ENCODE measurements around the gene ZNF436.

The ZNF436 gene

DNA sequence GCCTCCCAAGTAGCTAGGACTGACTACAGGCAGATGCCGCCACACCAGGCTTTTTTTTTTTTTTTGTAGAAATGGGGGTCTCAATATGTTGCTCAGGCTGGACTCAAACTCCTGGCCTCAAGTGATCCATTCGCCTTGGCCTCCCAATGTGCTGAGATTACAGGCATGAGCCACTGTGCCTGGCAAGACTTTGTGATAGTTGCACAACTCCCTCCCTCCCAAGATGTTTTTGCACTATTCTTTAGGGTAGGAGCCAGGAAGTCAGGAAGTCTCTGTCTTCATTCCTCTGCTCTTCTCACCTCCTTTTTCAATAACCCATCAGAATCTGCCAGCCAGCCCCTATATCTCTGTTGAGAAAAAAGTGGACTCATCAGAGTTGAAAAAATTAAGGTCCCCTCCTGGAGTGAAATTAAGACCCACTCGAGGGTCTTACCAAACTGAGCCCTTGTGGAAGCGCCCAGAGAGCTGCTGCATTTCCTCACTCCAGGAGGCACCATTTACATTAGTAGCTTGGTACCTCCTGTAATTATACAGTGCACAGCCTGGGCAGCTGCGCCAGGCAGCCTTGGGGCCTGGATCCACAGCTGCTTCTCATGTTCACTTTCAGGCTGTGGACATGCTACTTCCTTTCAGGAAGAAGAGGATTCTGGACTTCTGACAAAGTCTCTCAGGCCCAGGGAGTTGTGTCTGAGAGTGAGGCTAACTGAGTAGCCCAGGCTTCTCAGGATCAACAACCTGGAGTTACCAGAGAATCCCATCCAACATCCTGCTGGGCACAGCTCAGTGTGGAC, 30.9 kb upstream of the ZNF436 start:
- no peaks in the 10 kb centered on the region for H3K9me3 ChIP-seq (ENCODE audit: insufficient read depth, low read length)
- TF ChIP-seq CTCF (IDR thresholded peaks at IDR 0.05; ENCODE audit: insufficient read depth, low read length, poor library complexity, severe bottlenecking) (no peak), EZH2phosphoT487 (conservative IDR thresholded peaks at IDR 0.05; ENCODE audit: low read length) (no peak)

GRCh38 chr1:23399229-23399628, 29.6 kb upstream of the ZNF436 start:
- H3K9me3 ChIP-seq (ENCODE audit: insufficient read depth, low read length): no peaks in the 10 kb centered on the region
- no peaks in the 10 kb centered on the region for H3K27me3 ChIP-seq (ENCODE audit: low read length)
- no peak overlapping the region for H3K9ac ChIP-seq (ENCODE audit: low read length)
- no peak overlapping the region for H2AFZ ChIP-seq (ENCODE audit: low read depth, low read length, severe bottlenecking)
- H3K4me2 ChIP-seq (ENCODE audit: low read depth, low read length, poor library complexity, severe bottlenecking): no peak overlapping the region
- no peaks in the 10 kb centered on the region for H3K9me2 ChIP-seq (replicated peaks; ENCODE audit: insufficient read depth, low read length)
- H3K4me3 ChIP-seq (ENCODE audit: insufficient read depth, low read length, poor library complexity, severe bottlenecking): no peak overlapping the region
- H3K27ac ChIP-seq (ENCODE audit: low read depth, low read length): no peak overlapping the region
- H3K36me3 ChIP-seq (ENCODE audit: low read length): no peaks in the 10 kb centered on the region
- no peaks in the 10 kb centered on the region for H3F3A ChIP-seq (ENCODE audit: insufficient read depth)
- no peaks in the 10 kb centered on the region for H3K79me2 ChIP-seq (ENCODE audit: insufficient read depth, low read length)
- no peaks in the 10 kb centered on the region for H4K20me1 ChIP-seq (ENCODE audit: low read depth, low read length)
- TF ChIP-seq EZH2phosphoT487 (conservative IDR thresholded peaks at IDR 0.05; ENCODE audit: low read length) (no peak), CTCF (IDR thresholded peaks at IDR 0.05; ENCODE audit: insufficient read depth, low read length, poor library complexity, severe bottlenecking) (no peak)

More for the DNA sequence above, 30.9 kb upstream of the ZNF436 start:
- Histone ChIP-seq H3K36me3 (ENCODE audit: low read length) (no peaks in the 10 kb centered on the region), H2AFZ (ENCODE audit: low read depth, low read length, severe bottlenecking) (no peak overlapping the region), H3K27ac (ENCODE audit: low read depth, low read length) (no peak overlapping the region), H3K4me2 (ENCODE audit: low read depth, low read length, poor library complexity, severe bottlenecking) (no peak overlapping the region), H3K27me3 (ENCODE audit: low read length) (no peaks in the 10 kb centered on the region), H4K20me1 (ENCODE audit: low read depth, low read length) (no peaks in the 10 kb centered on the region), H3F3A (ENCODE audit: insufficient read depth) (no peaks in the 10 kb centered on the region), H3K4me3 (ENCODE audit: insufficient read depth, low read length, poor library complexity, severe bottlenecking) (no peak overlapping the region), H3K9ac (ENCODE audit: low read length) (no peak overlapping the region), H3K9me2 (replicated peaks; ENCODE audit: insufficient read depth, low read length) (no peaks in the 10 kb centered on the region), H3K79me2 (ENCODE audit: insufficient read depth, low read length) (no peaks in the 10 kb centered on the region)

GRCh38 chr1:23397908-23398307, 28.3 kb upstream of the ZNF436 start:
- Histone ChIP-seq H3K9me3 (ENCODE audit: insufficient read depth, low read length) (no peaks in the 10 kb centered on the region), H3K4me2 (ENCODE audit: low read depth, low read length, poor library complexity, severe bottlenecking) (no peak overlapping the region), H3K9me2 (replicated peaks; ENCODE audit: insufficient read depth, low read length) (no peaks in the 10 kb centered on the region), H3K27ac (ENCODE audit: low read depth, low read length) (no peak overlapping the region), H3K27me3 (ENCODE audit: low read length) (no peaks in the 10 kb centered on the region), H3K79me2 (ENCODE audit: insufficient read depth, low read length) (no peaks in the 10 kb centered on the region), H3K9ac (ENCODE audit: low read length) (no peak overlapping the region), H3K4me3 (ENCODE audit: insufficient read depth, low read length, poor library complexity, severe bottlenecking) (no peak overlapping the region), H3K36me3 (ENCODE audit: low read length) (no peaks in the 10 kb centered on the region), H3F3A (ENCODE audit: insufficient read depth) (no peaks in the 10 kb centered on the region), H2AFZ (ENCODE audit: low read depth, low read length, severe bottlenecking) (no peak overlapping the region), H4K20me1 (ENCODE audit: low read depth, low read length) (no peaks in the 10 kb centered on the region)
- TF ChIP-seq CTCF (IDR thresholded peaks at IDR 0.05; ENCODE audit: insufficient read depth, low read length, poor library complexity, severe bottlenecking) (no peak), EZH2phosphoT487 (conservative IDR thresholded peaks at IDR 0.05; ENCODE audit: low read length) (no peak)
